Stimulated activated naive CD8-positive, alpha-beta T cell treated with anti-CD3 and anti-CD28 coated beads, Interleukin-15, amount 100 ng/mL, for 72 hours (primary cell): ENCODE results near the gene TRAPPC2L.
A peak's percentile ranks its signal among the peaks of the same experiment; 100 is the strongest.
"Not testable (repeated sequence)": the region's sequence is repeated elsewhere in the genome, so short reads cannot be mapped to it uniquely, and the experiment has no call there.

Source experiments
- ATAC-seq: fragments of 150-1000 bp; cut with Tn5 transposase; 2 replicates; pipeline ENCODE4 v1.10.0; 2021; ENCODE audit warnings: mild to moderate bottlenecking, moderate library complexity
- DNase-seq, 2 donors: peaks; one replicate each; pipeline ENCODE4 v3.0.0; 2021 to 2022
- H3K27ac Mint-ChIP-seq, 2 donors: one replicate each; pipeline ENCODE4 v1.8.0; 2022; ENCODE audit warnings: mild to moderate bottlenecking in 2 of 2, mixed read lengths in 2 of 2, moderate library complexity in 2 of 2
- H3K27me3 Mint-ChIP-seq: one replicate; pipeline ENCODE4 v1.8.0; 2022; ENCODE audit warnings: mixed read lengths
- H3K4me1 Mint-ChIP-seq: one replicate; pipeline ENCODE4 v1.8.0; 2022; ENCODE audit warnings: mild to moderate bottlenecking, mixed read lengths
- H3K4me3 Mint-ChIP-seq, 2 donors: one replicate each; pipeline ENCODE4 v1.8.0; 2022; ENCODE audit warnings: mild to moderate bottlenecking in 2 of 2, mixed read lengths in 2 of 2, moderate library complexity in 1 of 2
- H3K9me3 Mint-ChIP-seq, 2 donors: one replicate each; pipeline ENCODE4 v1.8.0; 2022; ENCODE audit warnings: mixed read lengths in 2 of 2

TRAPPC2L gene

DNA sequence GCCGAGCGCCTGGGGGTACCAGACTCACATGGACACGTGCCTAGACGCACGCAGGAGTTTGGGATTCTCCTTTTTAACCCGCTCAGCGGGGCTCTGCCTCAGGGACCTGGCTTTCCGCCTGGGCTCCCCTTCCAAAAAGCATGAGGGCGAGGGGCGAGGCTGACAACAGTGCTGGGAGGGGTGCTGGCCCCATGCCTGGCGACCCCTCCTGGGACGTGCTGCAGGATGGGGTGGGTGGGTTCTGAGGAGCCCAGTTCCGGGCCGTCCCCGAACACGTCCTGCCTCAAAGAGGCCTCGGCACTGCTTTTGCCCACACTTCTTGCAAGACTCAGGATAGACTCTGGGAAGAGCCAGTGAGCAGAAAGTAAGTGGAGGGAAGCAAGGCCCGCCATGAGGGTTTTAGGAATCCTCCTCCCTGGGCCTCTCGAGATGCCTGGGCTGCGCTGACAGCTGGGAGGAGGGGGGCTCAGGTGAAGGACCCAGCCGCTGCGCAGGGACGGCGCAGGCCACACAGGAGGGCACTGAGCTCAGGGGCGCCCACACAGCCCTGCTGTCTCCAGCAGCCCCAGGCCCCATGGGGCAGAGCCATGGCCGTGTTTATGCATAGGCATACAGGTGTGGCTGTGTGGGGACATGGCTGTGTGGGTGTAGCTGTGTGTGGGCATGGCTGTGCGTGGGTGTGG lies 24.9 kb downstream of the TRAPPC2L start:
- Mint-ChIP-seq H3K27me3 (no peaks in the 10 kb centered on the region), H3K9me3 (no peaks in the 10 kb centered on the region), H3K27ac (no peak overlapping the region), H3K4me1 (peaks cover 8% of the 10 kb centered on the region), H3K4me3 (no peak overlapping the region)
- DNase-seq: no peak
- no peak for ATAC-seq

- ATAC-seq: no peak
Observed at GRCh38 chr16:88882358-88883030, 25.6 kb downstream of the TRAPPC2L start.

GRCh38 chr16:88883117-88883895 lies 26.4 kb downstream of the TRAPPC2L start:
- Mint-ChIP-seq H3K4me3 (no peak overlapping the region), H3K9me3 (no peaks in the 10 kb centered on the region), H3K4me1 (peaks cover 8% of the 10 kb centered on the region), H3K27ac (no peak overlapping the region), H3K27me3 (no peaks in the 10 kb centered on the region)
- no peak for ATAC-seq
- no peak for DNase-seq

More at GRCh38 chr16:88882358-88883030, 25.6 kb downstream of the TRAPPC2L start:
- no peak overlapping the region for H3K4me3 Mint-ChIP-seq
- H3K27ac Mint-ChIP-seq: no peak overlapping the region
- DNase-seq: no peak
- H3K9me3 Mint-ChIP-seq: no peaks in the 10 kb centered on the region
- no peaks in the 10 kb centered on the region for H3K27me3 Mint-ChIP-seq
- peaks cover 8% of the 10 kb centered on the region for H3K4me1 Mint-ChIP-seq

DNA sequence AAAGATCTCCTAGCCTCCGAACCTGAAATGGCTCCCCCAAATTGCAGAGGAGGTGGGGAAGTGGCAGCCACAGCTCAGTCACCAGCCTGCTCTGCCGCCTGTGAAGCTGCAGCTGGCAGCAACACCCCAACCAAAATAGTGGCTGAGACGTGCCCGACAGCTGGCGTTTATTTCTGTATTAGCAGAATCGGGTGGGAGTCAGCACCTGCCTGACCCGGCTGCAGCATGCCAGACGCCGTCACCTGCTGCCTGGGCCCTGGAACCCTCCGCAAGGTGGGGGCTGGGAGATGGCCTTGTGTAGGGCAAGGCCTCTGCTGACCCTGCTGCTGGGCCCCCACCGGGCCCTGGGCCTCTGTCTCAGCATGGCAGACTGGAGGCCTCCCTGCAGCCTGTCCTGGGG lies 27.0 kb downstream of the TRAPPC2L start:
- Mint-ChIP-seq H3K4me3 (no peak overlapping the region), H3K9me3 (no peaks in the 10 kb centered on the region), H3K4me1 (peaks cover 8% of the 10 kb centered on the region), H3K27ac (no peak overlapping the region), H3K27me3 (no peaks in the 10 kb centered on the region)
- DNase-seq: no peak
- ATAC-seq: no peak

- no peaks in the 10 kb centered on the region for H3K27me3 Mint-ChIP-seq
- no peaks in the 10 kb centered on the region for H3K9me3 Mint-ChIP-seq
- DNase-seq (no peak), ATAC-seq (no peak)
- peaks cover 8% of the 10 kb centered on the region for H3K4me1 Mint-ChIP-seq
- H3K4me3 Mint-ChIP-seq: no peak overlapping the region
- peak overlapping the region in 1 of 2 donors; percentile 71 for H3K27ac Mint-ChIP-seq
Observed at GRCh38 chr16:88884569-88885271, 27.8 kb downstream of the TRAPPC2L start.

GRCh38 chr16:88885693-88886280 lies 28.9 kb downstream of the TRAPPC2L start:
- Mint-ChIP-seq H3K9me3 (no peaks in the 10 kb centered on the region), H3K27ac (no peak overlapping the region), H3K27me3 (no peaks in the 10 kb centered on the region), H3K4me3 (no peak overlapping the region), H3K4me1 (peaks cover 8% of the 10 kb centered on the region)
- no peak for DNase-seq
- ATAC-seq: no peak

GRCh38 chr16:88886420-88886844 lies 29.5 kb downstream of the TRAPPC2L start:
- Mint-ChIP-seq H3K4me1 (peaks cover 8% of the 10 kb centered on the region), H3K27ac (no peak overlapping the region), H3K9me3 (no peaks in the 10 kb centered on the region), H3K27me3 (no peaks in the 10 kb centered on the region), H3K4me3 (no peak overlapping the region)
- no peak for ATAC-seq
- DNase-seq: no peak

DNA sequence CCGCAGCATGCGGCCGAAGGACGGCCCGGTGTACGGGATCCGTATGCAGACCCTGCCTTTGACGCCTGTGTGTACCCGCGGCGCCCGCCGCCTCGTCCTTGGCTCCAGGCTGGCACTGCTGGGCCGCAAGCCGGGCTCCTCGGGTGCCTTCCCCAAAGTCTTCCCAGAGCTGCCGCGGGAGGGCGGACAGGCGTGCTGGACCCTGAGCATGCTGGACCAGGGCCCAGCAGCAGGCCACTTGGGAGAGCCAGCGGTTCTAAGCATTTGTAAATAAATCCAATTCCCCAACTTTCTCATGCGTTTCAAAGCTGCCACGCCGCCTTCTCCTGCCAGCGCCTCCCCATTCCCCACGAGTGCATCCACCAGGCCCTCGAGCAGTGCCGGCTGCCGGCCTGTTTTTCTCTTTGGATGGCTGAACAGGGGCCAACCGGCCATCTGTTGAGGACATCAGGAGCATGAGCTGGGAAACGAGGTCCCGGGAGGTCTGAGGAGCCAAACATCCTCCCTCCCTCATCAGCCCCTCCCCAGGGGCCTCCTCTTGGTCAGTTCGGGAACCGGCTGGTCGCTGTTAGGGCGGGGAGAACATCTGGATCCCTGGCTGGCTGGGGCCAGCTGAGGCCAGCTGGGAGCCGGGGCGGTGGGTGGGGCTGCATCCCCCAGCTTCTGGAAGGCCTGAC lies 30.1 kb downstream of the TRAPPC2L start:
- Mint-ChIP-seq H3K9me3 (no peaks in the 10 kb centered on the region), H3K4me1 (peaks cover 7% of the 10 kb centered on the region), H3K27me3 (no peaks in the 10 kb centered on the region), H3K4me3 (no peak overlapping the region), H3K27ac (no peak overlapping the region)
- no peak for DNase-seq
- no peak for ATAC-seq

DNA sequence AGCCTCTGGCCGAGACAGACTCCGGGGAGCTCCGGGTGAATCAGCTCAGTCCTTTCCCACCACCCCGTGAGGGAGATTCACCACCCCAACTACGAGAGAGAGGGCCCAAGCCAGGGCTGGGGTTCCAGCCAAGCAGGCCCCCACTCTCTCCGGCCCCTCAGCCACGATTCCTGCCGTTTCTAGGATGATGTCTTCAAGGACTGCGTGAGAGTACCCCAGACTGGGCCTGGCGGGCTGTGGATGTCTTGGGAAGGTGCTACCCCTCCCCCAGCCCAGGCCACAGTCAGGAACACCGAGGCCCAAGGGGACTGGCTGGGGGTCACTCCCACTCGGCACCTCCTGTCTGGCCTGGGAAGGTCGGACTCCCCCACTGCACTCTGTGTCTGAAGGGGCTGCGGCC lies 31.1 kb downstream of the TRAPPC2L start:
- Mint-ChIP-seq H3K4me3 (no peak overlapping the region), H3K27me3 (no peaks in the 10 kb centered on the region), H3K27ac (peak overlapping the region in 1 of 2 donors; percentile 27), H3K4me1 (no peaks in the 10 kb centered on the region), H3K9me3 (no peaks in the 10 kb centered on the region)
- no peak for DNase-seq
- ATAC-seq: no peak

GRCh38 chr16:88888461-88889387 lies 31.8 kb downstream of the TRAPPC2L start:
- ATAC-seq (peak; percentile 50), DNase-seq (no peak)
- H3K4me1 Mint-ChIP-seq: no peaks in the 10 kb centered on the region
- no peaks in the 10 kb centered on the region for H3K9me3 Mint-ChIP-seq
- no peak overlapping the region for H3K4me3 Mint-ChIP-seq
- H3K27me3 Mint-ChIP-seq: no peaks in the 10 kb centered on the region
- H3K27ac Mint-ChIP-seq: no peak overlapping the region

GRCh38 chr16:88889702-88890352 lies 32.9 kb downstream of the TRAPPC2L start:
- not testable (repeated sequence) for H3K4me3 Mint-ChIP-seq, H3K4me1 Mint-ChIP-seq, H3K27me3 Mint-ChIP-seq, ATAC-seq, H3K9me3 Mint-ChIP-seq, DNase-seq
- peak overlapping the region in 1 of 2 donors; percentile 7 for H3K27ac Mint-ChIP-seq

GRCh38 chr16:88891083-88891482 lies 34.2 kb downstream of the TRAPPC2L start:
- Mint-ChIP-seq H3K4me3 (no peak overlapping the region), H3K9me3 (no peaks in the 10 kb centered on the region), H3K27ac (no peak overlapping the region), H3K4me1 (peaks cover 5% of the 10 kb centered on the region), H3K27me3 (no peaks in the 10 kb centered on the region)
- ATAC-seq (no peak), DNase-seq (no peak)

DNA sequence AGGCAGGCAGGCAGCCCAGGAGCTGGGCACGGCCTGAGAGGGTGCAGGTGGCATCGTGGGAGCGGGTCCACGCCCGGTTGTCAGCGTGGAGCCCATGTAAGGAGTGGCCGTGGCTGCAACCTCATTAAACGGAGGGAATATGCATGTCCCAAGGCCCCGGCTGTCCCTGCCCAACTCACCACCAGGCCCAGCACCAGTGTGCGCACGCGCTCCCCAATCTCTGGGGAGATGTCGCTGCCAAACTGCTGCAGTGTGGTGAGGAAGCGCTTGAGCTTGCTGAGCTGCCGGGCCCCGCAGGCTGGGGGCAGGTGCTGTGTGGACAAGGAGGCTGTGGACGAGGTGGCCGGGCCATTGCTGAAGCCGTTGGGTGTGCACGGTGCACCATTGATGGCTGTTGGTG lies 35.1 kb downstream of the TRAPPC2L start:
- H3K4me3 Mint-ChIP-seq: no peak overlapping the region
- peaks cover 5% of the 10 kb centered on the region for H3K4me1 Mint-ChIP-seq
- DNase-seq: no peak
- H3K9me3 Mint-ChIP-seq: no peaks in the 10 kb centered on the region
- H3K27ac Mint-ChIP-seq: no peak overlapping the region
- no peak for ATAC-seq
- H3K27me3 Mint-ChIP-seq: no peaks in the 10 kb centered on the region
